Stimulated activated CD4-positive, alpha-beta T cell treated with anti-CD3 and anti-CD28 coated beads, TNF-alpha, amount 100 ng/mL, for 4 hours (primary cell): ENCODE measurements around the gene TTC9B.
A peak's percentile ranks its signal among the peaks of the same experiment; 100 is the strongest.
"Not testable (repeated sequence)": the region's sequence is repeated elsewhere in the genome, so short reads cannot be mapped to it uniquely, and the experiment has no call there.

ENCODE experiments used
- DNase-seq, 3 experiments: peaks; one replicate each; pipeline ENCODE4 v3.0.0-alpha.2; 2020; ENCODE audit warnings: low read depth in 3 of 3

Gene TTC9B

GRCh38 chr19:40232949-40233810, 15.0 kb upstream of the TTC9B start:
- no peak for DNase-seq

GRCh38 chr19:40232479-40232878, 14.3 kb upstream of the TTC9B start:
- DNase-seq: no peak

- DNase-seq: no peak
These were observed 13.6 kb upstream of the TTC9B start for GRCh38 chr19:40231544-40232424.

GRCh38 chr19:40231057-40231456, 12.9 kb upstream of the TTC9B start:
- no peak for DNase-seq

GRCh38 chr19:40229926-40230417, 11.8 kb upstream of the TTC9B start:
- DNase-seq: no peak

- no peak for DNase-seq
These were observed 11.3 kb upstream of the TTC9B start for GRCh38 chr19:40229484-40229883.

- no peak for DNase-seq
These were observed 10.7 kb upstream of the TTC9B start for GRCh38 chr19:40228863-40229262.

GRCh38 chr19:40228346-40228745, 10.2 kb upstream of the TTC9B start:
- no peak for DNase-seq

- DNase-seq: no peak
These were observed 7.5 kb upstream of the TTC9B start for GRCh38 chr19:40225440-40226305.

- DNase-seq: no peak
These were observed 6.4 kb upstream of the TTC9B start for GRCh38 chr19:40224342-40225150.

GRCh38 chr19:40223135-40223822, 5.1 kb upstream of the TTC9B start:
- peak in 1 of 3 experiments; percentile 16 for DNase-seq

GRCh38 chr19:40221858-40222619, 3.9 kb upstream of the TTC9B start:
- DNase-seq: peak; percentile 39 to 53 (median 45)

- DNase-seq: no peak
These were observed 2.5 kb upstream of the TTC9B start for GRCh38 chr19:40220674-40221073.

GRCh38 chr19:40219721-40220276, 1.6 kb upstream of the TTC9B start:
- DNase-seq: no peak

- not testable (repeated sequence) for DNase-seq
These were observed 845 bp upstream of the TTC9B start for GRCh38 chr19:40219029-40219428.

GRCh38 chr19:40217027-40217810, 965 bp downstream of the TTC9B start:
- no peak for DNase-seq

- DNase-seq: no peak
These were observed 1.5 kb downstream of the TTC9B start for GRCh38 chr19:40216777-40217026.

GRCh38 chr19:40216013-40216776, 2.0 kb downstream of the TTC9B start:
- DNase-seq: no peak
